ES-I3 (cell line): Measurements from ENCODE around the gene ERBB4.

ENCODE experiments used
- H3K36me3 ChIP-seq: 2 replicates; pipeline ENCODE4 v1.6.1; 2013; ENCODE audit warnings: mild to moderate bottlenecking, low read length, control low read depth, moderate library complexity; ENCODE audit not compliant: insufficient read depth
- H3K4me1 ChIP-seq: 2 replicates; pipeline ENCODE4 v1.6.1; 2013; ENCODE audit warnings: mild to moderate bottlenecking, control low read depth, low read length; ENCODE audit not compliant: insufficient read depth
- H3K9ac ChIP-seq: 2 replicates; pipeline ENCODE4 v1.6.1; 2013; ENCODE audit warnings: low read depth, mild to moderate bottlenecking, low read length, moderate library complexity
- H3K9me3 ChIP-seq: 2 replicates; pipeline ENCODE4 v1.6.1; 2013; ENCODE audit warnings: mild to moderate bottlenecking, low read length, moderate library complexity; ENCODE audit not compliant: control insufficient read depth, insufficient read depth

Gene ERBB4

GRCh38 chr2:211434773-211435172 lies 1103.8 kb downstream of the ERBB4 start:
- no peak overlapping the region for H3K9ac ChIP-seq
- H3K36me3 ChIP-seq = no peaks in the 10 kb centered on the region
- H3K4me1 ChIP-seq = peaks cover 5% of the 10 kb centered on the region; the same call in 1 of the 2 replicates
- H3K9me3 ChIP-seq = no peaks in the 10 kb centered on the region

DNA sequence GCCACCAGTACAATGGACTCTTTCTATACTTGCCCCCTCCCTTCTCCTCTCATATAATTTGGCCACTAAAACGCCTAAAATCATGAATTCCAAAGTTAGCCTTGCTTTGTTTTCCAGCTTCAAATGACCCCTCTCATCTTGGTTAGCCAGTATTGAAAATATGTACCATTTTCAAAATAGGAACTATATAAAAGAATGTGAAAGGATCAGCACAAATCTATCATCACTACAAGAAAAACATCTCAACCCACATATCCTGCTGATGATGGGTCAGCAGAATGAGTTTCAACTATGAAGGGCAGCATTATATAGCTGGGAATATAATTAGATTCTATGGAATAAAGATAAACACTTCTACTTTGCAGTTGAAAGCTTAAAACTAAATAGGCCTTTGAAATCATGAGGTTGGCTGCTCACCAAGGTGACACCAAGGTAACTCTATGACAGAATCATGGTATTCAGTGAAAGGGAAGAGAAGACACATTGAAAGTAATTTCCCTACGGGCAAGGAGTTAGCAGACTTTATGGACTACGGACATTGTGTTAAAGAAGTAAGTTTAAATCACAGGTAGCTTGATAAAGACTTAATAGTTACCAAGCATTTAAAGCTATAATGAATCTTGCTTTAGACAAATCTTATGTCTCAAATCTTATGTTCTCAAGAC lies 1109.2 kb downstream of the ERBB4 start:
- no peak overlapping the region for H3K9ac ChIP-seq
- no peaks in the 10 kb centered on the region for H3K9me3 ChIP-seq
- H3K36me3 ChIP-seq = no peaks in the 10 kb centered on the region
- H3K4me1 ChIP-seq = no peaks in the 10 kb centered on the region

DNA sequence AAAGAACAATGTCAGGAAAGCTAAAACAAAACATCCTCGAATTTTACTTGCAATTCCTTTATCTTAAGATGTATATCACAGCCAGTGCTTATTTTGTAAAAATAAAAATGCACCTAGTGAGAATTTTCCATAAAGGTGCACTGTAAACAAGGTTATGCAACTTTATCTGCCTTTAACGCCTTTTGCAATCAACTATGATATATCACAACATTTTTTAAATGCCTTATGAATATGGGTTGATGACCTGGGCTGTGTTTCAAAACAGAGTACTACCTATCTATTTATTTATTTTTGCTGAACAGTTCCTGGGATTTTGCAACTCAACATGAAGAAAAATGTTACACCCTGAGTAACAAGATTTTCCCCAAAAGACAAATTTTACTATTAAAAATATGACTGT lies 1112.4 kb downstream of the ERBB4 start:
- H3K9me3 ChIP-seq = no peaks in the 10 kb centered on the region
- no peak overlapping the region for H3K9ac ChIP-seq
- no peaks in the 10 kb centered on the region for H3K36me3 ChIP-seq
- no peaks in the 10 kb centered on the region for H3K4me1 ChIP-seq

DNA sequence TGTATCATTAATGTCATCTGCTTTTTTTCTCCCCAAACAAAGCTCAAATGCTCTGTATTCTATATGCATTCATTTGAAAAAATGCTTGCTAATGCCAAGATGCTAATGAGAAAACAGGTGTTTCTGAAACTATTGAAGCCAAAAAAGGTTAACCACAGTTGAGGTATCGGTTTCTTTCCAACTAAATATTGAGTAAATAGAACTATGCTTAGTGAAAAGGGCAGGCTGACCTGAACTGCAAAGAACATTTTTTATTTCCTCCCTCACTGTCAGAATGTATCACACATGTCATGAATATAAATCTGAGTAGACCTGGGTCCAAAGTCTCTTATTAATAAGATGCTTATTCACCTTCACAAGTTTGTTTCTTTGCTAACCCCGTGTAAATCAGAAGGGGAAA lies 1115.6 kb downstream of the ERBB4 start:
- no peaks in the 10 kb centered on the region for H3K9me3 ChIP-seq
- no peaks in the 10 kb centered on the region for H3K4me1 ChIP-seq
- H3K36me3 ChIP-seq = no peaks in the 10 kb centered on the region
- H3K9ac ChIP-seq = no peak overlapping the region

GRCh38 chr2:211417544-211417943 lies 1121.1 kb downstream of the ERBB4 start:
- Histone ChIP-seq H3K36me3 (no peaks in the 10 kb centered on the region), H3K9me3 (no peaks in the 10 kb centered on the region)

GRCh38 chr2:211416373-211416772 lies 1122.2 kb downstream of the ERBB4 start:
- H3K4me1 ChIP-seq = no peaks in the 10 kb centered on the region
- H3K9ac ChIP-seq = no peak overlapping the region
- H3K36me3 ChIP-seq = no peaks in the 10 kb centered on the region
- H3K9me3 ChIP-seq = no peaks in the 10 kb centered on the region

More at GRCh38 chr2:211417544-211417943, 1121.1 kb downstream of the ERBB4 start:
- no peaks in the 10 kb centered on the region for H3K4me1 ChIP-seq
- no peak overlapping the region for H3K9ac ChIP-seq

DNA sequence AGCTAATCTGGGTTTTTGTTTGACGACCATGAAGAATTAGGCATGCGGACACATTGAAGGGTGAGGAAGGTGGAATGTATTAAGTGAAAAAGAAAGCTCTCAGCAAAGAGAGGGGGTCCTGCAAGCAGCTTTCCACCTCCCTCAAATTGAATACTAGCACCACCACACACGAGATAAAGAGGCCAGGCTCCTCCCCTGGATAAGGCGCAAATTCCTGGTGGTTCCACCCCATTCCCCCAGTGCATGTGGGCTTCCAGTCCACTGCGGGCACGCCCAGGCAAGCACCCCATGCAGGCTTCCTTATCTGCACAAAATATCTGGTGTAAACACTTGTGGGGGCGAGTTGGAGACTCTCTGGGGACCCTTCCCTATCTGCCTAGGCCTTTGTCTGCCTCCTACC lies 1124.9 kb downstream of the ERBB4 start:
- Histone ChIP-seq H3K9me3 (no peaks in the 10 kb centered on the region), H3K9ac (no peak overlapping the region), H3K4me1 (no peaks in the 10 kb centered on the region), H3K36me3 (no peaks in the 10 kb centered on the region)

DNA sequence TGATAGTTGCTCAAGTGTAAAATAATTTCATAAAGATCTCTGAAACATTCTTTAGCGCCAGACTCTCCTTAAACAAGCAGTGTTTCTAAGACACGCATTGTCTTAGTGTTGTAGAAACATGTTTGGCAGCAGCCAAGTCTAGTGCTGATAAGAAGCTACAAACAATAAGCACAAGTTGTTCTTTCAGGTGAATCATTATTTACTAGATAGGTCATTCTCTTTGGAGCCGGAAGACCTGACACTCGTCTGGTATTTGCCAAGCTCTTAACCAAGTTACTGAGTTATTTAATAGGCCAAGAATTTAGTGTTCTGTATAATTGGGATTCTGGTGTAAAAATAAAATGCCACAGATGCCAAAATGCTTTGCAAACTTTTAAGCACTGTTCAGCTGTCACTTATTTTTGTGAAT lies 1130.1 kb downstream of the ERBB4 start:
- H3K9ac ChIP-seq = no peak overlapping the region
- H3K36me3 ChIP-seq = no peaks in the 10 kb centered on the region
- H3K4me1 ChIP-seq = no peaks in the 10 kb centered on the region
- H3K9me3 ChIP-seq = no peaks in the 10 kb centered on the region

GRCh38 chr2:211407076-211407475 lies 1131.5 kb downstream of the ERBB4 start:
- Histone ChIP-seq H3K36me3 (no peaks in the 10 kb centered on the region), H3K4me1 (no peaks in the 10 kb centered on the region), H3K9ac (no peak overlapping the region), H3K9me3 (no peaks in the 10 kb centered on the region)

- no peaks in the 10 kb centered on the region for H3K4me1 ChIP-seq
- H3K9me3 ChIP-seq = no peaks in the 10 kb centered on the region
- no peak overlapping the region for H3K9ac ChIP-seq
- no peaks in the 10 kb centered on the region for H3K36me3 ChIP-seq
These were observed 1133.6 kb downstream of the ERBB4 start for GRCh38 chr2:211405036-211405435.

GRCh38 chr2:211404098-211404497 lies 1134.5 kb downstream of the ERBB4 start:
- H3K9ac ChIP-seq = no peak overlapping the region
- H3K9me3 ChIP-seq = no peaks in the 10 kb centered on the region
- H3K4me1 ChIP-seq = no peaks in the 10 kb centered on the region
- H3K36me3 ChIP-seq = no peaks in the 10 kb centered on the region

DNA sequence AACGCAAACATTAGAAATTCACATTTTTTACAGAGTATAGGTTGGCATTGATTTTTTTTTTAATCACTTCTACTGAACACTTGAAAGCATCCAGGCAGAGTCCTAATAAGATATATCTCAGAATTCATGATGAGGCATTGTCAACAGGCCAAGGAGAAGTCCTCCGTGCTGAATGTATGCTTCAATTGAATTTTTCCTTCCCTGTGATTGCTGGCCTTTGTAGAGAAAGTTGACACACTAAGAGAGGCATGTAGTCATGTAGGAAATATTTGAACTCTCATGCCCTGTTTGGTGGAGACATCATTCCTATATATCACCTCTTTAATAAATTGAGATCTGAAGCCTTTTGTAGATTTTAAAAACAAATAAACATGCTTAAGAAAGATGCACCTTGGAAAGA lies 1137.3 kb downstream of the ERBB4 start:
- no peak overlapping the region for H3K9ac ChIP-seq
- no peaks in the 10 kb centered on the region for H3K9me3 ChIP-seq
- no peaks in the 10 kb centered on the region for H3K36me3 ChIP-seq
- H3K4me1 ChIP-seq = no peaks in the 10 kb centered on the region

DNA sequence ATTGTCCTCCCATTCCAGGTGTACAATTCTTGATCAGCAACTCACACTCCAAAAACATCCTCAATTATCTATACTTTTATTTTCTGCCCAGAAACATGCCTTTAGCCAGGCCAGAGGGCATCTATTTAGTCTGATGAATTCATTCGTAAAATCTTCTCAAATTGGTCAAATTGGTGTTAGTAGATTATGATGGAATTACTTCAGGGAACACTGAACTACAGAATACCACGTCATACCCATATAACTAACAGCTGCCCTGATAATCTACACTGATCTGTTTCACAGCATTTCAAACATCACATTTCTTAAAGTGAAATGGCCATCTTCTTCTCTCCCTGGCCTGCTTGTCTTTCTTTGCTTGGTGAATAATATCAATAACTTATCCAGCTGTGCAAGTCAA lies 1140.8 kb downstream of the ERBB4 start:
- Histone ChIP-seq H3K36me3 (no peaks in the 10 kb centered on the region), H3K4me1 (no peaks in the 10 kb centered on the region), H3K9me3 (no peaks in the 10 kb centered on the region), H3K9ac (no peak overlapping the region)

- no peaks in the 10 kb centered on the region for H3K9me3 ChIP-seq
- no peak overlapping the region for H3K9ac ChIP-seq
These were observed 1141.8 kb downstream of the ERBB4 start for GRCh38 chr2:211396815-211397214.

GRCh38 chr2:211391189-211391567 lies 1147.4 kb downstream of the ERBB4 start:
- no peaks in the 10 kb centered on the region for H3K9me3 ChIP-seq
- peaks cover 5% of the 10 kb centered on the region; the same call in 1 of the 2 replicates for H3K4me1 ChIP-seq
- no peaks in the 10 kb centered on the region for H3K36me3 ChIP-seq
- H3K9ac ChIP-seq = no peak overlapping the region

More at GRCh38 chr2:211396815-211397214, 1141.8 kb downstream of the ERBB4 start:
- no peaks in the 10 kb centered on the region for H3K4me1 ChIP-seq
- H3K36me3 ChIP-seq = no peaks in the 10 kb centered on the region
